SKM-1 treated with dmso at 0.1 percent for 144 hours (cell line): ENCODE data around the gene OGT.
"Not testable (repeated sequence)": the region's sequence is repeated elsewhere in the genome, so short reads cannot be mapped to it uniquely, and the experiment has no call there.

Source experiments
- DNase-seq: peaks from one replicate; lab custom pipeline; 2025; ENCODE audit not compliant: unreplicated experiment; lab: John Stamatoyannopoulos, UW

Gene OGT

DNA sequence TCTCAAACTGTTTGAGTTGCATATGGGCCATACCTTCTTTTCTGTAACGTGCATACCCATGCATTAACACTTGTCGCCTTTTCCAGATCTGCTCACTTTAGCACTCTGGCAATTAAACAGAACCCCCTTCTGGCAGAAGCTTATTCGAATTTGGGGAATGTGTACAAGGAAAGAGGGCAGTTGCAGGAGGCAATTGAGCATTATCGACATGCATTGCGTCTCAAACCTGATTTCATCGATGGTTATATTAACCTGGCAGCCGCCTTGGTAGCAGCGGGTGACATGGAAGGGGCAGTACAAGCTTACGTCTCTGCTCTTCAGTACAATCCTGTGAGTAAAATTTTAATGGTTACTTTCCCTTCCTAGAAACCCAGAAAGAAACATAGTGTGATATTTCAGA, 4.8 kb downstream of the OGT start:
- no peak for DNase-seq

DNA sequence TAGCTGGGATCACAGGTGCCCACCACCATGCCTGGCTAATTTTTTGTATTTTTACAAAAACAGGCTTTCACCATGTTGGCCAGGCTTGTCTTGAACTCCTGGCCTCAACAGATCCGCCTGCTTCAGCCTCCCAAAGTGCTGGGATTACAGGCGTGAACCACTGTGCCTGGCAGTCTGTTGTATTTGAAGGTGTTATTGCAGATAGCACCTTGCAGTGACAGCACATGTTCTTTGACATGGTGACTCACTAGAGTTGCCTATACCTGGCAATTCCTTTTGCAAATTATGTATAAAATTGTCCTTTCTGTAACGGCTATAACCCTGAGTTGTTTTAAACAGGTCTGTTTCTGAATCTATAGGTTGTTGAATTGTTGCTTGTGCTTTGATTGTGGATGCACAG, 7.9 kb downstream of the OGT start:
- DNase-seq: no peak

DNA sequence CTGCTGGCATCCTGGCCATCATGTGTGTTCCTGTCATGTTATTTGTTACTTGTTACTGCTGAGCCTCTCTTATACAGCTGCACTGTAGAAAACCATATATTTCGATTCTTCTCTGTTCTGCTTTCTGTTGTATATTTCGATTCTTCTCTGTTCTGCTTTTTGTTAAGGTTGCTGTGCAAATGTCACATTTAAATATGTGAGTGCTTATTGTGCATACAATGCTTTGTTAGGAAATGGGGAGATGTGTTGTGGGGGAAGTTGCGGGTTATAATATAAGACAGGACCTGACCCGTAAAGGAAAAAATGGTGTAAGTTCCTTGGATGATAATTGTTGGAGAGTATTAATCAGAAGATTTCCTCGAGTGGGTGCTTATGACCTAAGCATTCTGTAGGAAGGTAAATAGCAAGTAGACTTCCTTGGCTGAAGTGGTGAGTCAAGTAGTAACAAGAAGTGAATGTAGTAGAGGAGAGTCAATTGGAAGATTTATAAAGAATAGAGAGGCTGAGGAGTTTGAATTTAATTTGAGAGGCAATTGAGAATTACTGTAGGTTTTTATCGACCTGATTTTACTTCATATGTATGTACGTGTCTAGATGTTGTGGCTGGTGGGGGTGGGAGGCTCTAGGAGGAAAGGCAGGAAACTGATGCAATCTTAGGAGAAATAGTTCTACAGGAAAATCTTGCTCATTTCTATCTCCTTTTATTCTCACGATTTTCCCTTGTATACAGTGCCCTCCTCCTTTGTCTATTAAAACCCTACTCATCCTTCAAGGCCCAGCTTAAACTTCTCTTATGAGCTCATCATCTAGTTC, 8.5 kb downstream of the OGT start:
- peak; percentile 47 for DNase-seq

DNA sequence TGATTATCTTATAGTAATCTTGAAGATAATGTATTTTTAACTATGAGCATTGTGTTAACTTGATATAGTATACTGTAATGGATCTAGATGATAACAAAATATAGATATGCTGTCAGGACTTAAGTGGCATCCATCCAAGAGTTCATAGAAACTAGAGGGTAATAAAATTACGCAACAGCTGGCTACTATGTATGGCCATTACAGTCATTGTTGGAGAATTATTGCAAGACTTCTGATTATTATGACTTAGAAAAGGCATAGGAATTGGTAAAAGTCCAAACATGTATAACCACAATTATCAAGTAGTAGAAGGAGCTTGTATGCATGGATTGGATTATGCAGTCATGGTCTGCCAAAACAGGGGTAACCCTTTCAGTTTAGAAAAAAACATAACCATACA, 9.5 kb downstream of the OGT start:
- DNase-seq: no peak

DNA sequence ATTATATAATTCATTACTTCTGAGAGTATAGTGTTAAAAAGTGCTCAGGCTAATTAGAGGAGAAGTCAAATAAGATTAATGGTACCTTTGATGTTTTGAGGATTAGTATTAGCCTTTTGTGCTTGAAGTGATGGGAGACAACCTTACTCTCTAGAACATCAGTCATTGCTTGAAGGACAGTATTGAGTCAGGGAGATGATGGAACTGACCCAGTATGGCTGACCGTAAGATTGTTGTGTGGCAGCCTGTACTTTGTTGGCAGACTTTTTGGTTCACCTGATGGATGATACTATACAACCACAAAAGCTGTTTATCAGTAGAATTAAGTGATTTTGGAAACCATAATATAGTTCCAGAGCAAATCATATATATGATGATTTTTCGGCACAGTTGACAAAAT, 9.9 kb downstream of the OGT start:
- no peak for DNase-seq

DNA sequence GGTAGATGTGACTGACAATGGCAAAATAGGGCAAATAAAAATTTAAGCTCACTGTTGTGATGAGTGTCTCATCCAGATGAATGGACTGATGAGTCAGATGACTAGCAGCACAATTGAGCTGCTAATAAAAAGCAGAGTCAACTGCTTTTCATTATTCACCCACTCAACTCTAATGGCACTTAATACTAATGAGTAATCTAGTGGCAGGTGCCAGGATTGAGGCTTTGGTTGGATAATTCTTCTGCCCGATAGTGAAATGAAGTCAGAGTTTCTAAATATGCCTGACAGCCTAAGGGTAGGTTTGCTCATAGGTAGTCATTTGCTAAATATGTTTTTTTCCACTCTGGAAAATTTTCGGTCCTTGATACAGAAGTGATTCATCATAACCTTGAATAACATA, 10.4 kb downstream of the OGT start:
- no peak for DNase-seq

DNA sequence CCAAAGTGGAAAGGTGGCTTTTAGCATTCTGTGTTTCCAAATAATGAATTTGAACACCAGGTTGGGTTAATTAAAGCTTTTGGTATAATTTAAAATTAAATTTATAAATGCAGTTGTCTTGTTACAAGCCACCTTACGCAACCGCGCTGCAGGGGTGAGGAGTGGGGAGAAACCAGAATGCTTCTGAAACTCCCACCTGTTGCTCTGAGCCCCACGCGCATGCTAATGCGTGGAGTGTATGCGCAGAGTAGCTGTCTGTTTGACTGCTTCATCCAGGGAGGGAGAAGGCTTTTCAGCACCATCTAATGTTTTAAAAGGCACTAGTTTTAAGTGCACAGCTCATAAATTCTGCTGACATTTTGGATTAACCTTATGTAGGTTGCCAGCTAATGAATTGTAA, 12.5 kb downstream of the OGT start:
- DNase-seq: no peak

DNA sequence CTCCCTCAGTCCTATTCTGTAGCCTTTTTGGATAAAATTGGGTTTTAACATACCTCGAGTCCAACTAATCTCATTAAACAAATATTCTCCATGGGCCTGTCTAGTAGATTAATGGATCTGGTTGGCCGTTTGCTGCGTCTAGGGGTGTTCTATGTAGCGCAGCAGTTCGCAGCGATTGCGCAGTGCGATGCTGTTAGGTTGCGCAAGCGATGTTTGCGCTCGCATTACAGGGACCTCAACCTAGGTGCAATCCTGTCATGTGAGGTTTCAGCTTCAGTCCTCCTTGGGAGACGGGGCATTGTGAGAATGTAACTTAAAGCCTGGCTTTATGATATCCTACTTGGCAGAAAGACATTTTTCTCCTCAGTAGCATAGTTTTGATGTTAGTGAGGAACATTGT, 14.0 kb downstream of the OGT start:
- no peak for DNase-seq

DNA sequence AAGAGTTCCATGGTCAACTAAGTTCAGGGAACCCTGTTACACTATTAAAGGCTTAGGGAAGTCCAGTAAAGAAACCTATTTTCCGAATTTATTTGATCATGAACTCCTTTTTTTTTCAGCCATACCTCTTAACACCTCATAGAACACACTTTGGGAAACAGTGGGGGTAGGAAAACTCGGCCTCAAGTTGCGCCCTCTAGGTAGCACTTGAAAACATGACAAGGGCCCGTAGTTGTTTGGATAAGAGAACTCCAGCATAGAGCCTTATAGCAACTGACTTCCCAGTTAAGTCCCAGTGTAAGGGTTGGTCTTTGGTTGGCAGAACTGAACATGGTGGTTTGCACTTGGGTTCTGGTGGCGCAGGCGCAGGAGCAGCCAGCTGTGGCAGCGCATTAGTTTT, 14.4 kb downstream of the OGT start:
- no peak for DNase-seq

DNA sequence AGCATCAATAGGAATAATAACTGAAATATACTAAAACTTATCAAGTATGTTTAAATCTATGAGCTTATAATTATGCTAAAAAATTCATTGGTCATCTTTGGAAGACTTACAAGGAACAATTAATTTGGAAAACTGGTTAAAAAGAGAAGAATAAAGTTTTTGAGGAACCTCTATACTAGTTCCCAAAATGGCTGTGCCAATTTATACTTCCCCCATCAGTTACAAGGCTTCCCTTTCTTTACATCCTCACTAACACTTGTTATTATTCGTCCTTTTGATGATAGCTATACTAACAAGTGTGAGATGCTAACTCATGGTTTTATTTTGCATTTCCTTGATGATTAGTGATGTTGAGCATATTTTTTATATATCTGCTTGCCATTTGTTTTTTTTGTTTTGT, 17.1 kb downstream of the OGT start:
- peak; percentile 2 for DNase-seq

DNA sequence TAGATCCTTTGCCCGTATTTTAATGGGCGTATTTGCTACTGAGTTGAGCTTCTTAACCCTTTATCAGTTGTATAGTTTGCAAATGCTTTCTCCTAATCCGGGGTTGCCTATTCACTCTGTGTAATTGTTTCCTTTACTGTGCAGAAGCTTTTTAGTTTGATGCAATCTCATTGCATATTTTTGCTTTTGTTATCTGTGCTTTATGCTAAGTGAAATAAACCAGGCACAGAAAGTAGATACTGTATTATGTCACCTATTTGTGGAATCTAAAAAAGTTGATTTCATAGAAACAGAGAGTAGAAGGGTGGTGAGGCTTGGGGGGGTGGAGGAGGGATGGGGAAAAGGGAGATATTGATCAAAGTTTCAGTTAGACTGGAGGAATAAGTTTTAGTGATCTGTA, 17.7 kb downstream of the OGT start:
- DNase-seq: no peak

DNA sequence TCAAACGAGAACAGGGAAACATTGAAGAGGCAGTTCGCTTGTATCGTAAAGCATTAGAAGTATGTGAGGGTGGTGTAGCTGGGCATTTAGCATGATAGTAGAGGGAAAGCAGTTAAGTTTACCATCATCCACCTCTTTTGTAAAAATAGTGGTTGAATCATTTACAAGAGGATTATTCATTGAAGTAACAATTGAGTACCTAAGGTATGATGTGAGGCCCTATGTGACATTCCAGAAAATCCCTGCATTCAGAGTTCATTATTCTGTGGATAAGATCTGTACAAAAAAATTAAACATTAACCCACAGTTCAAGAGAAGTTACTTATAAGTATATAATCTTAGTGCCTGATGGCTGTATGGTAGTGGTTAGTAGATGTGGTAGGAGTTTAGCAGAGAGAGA, 23.1 kb downstream of the OGT start:
- no peak for DNase-seq

DNA sequence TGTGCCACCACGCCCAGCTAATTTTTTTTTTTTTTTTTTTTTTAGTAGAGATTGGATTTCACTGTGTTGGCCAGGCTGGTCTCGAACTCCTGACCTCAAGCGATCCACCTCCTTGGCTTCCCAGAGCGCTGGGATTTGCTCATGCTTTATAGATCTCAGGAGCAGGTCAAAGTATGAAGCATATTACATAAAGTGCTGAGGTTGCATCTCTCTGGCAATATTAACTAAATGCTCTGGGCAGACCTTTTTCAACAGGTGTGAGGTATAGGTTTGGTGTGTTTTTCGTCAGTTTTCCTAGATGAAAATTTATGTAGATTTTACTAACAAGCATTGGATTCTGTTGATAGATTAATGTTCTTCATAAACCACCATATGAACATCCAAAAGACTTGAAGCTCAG, 26.0 kb downstream of the OGT start:
- DNase-seq: no peak

DNA sequence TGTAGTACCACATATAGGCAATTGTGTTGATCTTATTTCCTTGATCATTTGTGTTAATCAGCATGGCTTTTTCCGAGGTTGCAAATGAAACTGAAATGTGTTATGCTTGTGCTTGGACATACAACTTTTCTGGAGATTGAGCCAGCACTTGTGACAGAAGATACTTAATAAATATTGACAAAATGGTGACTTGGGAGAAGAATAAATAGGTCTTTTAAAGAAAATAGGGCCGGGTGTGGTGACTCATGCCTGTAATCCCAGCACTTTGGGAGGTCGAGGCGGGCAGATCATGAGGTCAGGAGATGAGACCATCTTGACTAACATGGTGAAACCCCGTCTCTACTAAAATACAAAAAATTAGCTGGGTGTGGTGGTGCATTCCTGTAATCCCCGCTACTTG, 26.9 kb downstream of the OGT start:
- DNase-seq: not testable (repeated sequence)

DNA sequence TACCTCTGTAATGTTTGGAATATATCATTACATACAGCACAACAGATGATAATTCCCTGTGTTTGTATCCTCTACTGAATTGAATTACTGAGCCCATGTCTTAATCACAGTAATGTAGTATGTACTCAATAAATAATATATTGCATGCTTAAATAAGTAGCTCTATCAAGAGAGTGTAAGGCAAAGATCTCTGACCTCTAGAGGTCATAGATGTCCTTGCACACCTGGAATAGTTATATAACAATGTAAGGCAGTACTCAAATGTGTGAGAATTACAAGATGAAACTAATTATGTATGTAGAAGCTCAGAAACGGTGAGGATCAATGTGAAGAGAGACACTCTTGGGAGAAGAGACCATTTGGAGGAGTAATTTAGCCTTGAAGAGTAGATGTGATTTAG, 31.0 kb downstream of the OGT start:
- no peak for DNase-seq

DNA sequence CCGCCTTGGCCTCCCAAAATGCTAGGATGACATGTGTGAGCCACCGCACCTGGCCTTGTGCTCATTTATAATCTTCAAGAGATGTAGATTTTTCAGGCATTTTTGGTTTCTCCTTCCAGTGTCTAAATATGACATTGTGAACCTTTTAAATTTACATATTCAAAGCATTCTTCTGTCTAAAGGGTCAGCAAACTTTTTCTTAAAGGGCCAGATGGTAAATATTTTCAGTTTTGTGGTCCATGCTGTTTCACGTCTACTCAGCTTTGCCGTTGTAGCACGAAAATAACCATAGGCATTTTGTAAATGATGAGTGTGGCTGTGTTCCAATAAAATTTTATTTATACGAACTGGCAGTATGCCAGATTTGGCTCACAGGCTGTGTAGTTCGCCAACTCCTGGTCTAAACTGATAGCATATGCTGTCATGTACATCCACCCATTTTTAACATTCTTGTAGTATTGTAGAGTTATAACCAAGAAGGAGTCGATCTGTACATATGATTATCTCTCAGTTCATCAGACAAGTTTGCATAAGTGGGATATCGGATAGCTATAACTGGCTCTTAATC, 32.7 kb downstream of the OGT start:
- DNase-seq: no peak

DNA sequence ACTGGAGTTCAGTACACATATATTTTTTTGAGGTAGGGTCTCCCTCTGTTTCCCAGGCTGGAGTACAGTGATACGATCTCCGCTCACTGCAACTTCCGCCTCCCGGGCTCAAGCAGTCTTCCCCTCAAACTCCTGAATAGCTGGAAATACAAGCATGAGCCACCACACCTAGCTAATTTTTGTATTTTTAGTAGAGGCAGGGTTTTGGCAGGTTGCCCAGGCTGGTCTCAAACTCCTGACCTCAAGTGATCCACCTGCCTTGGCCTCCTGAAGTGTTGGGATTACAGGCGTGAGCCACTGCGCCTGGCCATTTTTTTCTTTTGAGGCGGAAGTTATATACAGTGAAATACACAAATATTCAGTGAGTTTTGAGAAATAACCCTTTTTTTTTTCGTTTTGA, 38.5 kb downstream of the OGT start:
- not testable (repeated sequence) for DNase-seq

DNA sequence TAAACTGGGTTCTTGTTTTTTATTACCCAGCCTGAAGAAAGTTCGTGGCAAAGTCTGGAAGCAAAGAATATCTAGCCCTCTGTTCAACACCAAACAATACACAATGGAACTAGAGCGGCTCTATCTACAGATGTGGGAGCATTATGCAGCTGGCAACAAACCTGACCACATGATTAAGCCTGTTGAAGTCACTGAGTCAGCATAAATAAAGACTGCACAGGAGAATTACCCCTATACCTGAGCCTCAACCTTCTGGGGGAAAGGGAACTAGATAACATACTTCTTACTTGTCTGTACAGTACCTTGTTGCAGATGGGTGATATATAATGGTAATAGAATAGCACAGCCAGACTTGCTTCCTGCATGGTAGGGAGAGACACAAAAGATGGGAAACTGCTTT, 40.7 kb downstream of the OGT start:
- no peak for DNase-seq

DNA sequence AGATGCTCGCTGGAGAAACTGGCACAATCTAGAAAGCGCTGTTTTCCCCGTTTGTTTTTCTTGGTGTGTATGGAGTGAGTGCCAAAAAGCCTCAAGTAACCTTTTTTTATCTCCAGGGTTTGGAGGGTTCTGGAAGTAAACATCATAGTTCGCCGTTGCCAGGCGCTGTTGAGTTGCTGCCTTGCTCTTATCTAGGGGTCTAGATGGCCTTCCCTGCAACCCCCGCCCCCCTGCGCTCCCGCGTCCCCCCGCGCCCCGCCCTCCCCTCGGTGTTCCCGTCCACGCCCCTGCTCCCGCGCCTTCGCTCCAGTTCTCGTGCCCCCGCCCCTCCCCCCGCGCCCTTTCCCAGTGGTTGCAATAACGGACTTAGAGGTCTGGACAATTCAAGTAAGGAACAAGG, 44.8 kb downstream of the OGT start:
- DNase-seq: no peak

DNA sequence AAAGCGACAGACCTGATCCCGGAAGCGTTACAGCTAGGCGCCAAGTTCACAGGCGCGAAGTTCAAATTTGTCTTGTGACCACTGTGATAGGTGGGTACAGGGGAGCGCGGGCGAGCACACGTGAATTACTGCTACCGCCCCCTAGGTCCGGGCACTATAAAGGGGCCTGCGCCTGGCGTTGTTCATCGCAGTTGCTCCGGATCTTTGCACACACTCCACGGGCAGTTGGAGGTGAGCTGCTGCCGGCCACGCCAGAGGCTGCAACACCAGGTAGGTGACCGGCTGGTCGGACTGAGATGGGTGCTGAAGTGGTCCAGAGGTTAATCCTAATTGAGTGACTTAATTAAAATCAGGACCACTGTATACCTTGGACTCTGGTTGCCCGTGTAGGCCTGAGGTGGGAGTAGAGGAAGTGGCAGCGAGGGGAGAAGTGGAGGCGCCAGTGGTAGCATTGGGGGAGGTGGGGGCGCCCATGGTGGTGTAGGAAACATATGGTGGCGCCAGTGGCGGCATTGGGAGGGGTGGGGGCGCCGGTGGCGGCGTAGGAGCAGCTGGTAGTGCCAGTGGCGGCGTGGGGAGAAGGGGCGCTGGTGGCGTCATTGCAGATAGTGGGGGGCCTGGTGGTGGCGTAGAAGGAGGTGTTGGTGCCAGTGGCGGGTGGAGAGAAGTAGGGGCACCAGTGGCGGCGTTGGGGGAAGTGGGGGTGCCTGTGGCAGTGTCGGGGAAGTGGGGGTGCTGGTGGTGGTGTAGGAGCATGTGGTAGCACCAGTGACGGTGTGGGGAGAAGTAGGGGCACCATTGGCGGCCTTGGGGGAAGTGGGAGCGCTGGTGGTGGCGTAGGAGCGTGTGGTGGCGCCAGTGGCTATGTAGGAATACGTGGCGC, 45.6 kb downstream of the OGT start, which contains the start of gene GCNA:
Gene GCNA, plus strand, starts transcription at position 185 of the 883 bp plus-strand sequence. CDS start 2,385 bp downstream, outside the sequence.
- no peak for DNase-seq

DNA sequence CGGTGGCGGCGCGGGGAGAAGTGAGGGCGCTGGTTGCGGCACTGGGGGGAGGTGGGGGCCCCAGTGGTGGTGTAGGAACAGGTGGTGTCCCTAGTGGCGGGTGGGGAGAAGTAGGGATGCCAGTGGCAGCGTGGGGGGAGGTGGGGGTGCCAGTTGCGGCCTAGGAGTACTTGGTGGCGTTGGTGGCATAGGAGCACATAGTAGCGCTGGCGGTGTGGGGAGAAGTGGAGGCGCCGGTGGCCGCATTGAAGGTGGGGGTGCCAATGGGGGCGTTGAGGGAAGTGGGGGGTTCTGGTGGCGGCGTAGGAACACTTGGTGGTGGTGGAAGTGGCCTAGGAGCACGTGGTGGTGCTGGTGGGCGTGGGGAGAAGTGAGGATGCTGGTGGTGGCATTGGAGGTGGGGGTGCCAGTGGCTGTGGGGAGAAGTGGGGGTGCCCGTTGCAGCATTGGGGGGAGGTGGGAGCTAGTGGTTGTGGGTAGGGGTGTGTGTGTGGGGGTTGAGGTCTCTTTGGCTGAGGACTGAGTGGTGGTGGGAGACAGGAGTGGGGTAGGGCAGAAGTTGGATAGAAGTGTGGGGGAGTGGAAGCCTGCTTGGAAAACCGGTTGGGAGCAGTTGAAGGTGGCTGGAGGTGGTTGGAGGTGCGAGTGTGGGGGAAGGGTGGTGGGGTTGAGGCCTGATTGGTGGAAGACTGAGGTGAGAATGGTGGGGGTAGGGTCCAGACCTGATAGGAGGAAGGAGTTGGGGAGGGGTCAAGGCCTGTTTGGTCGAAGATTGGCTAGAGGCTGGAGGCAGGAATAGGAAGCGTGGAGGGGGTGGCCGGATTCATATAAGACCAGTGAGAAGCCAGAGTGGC, 46.5 kb downstream of the OGT start:
- DNase-seq: no peak
